GM12878 (cell line): ENCODE measurements around the gene PDRG1. TPM values are rescaled to one million over a fixed set of nuclear protein-coding genes. Genes with fewer than 3 reads are reported as not detected.

Experiments
- ATAC-seq: fragments of 200-7000 bp; cut with Tn5 transposase; 3 replicates; pipeline ENCODE4 v1.9.1; 2020; ENCODE audit warnings: mild to moderate bottlenecking, moderate library complexity
- BruUV-seq: library from RNA; stranded (reverse); fragments of 400-500 nt; replicated peaks from 2 replicates; lab custom pipeline; 2021; lab: Mats Ljungman, UMichigan
- CTCF ChIA-PET: fragments of 300-600 bp; sonication (Branson Sonifier 250); formaldehyde crosslinking; extraction: SDS; loops from one replicate; lab custom pipeline; 2021; ENCODE audit warnings: inconsistent platforms; lab: Yijun Ruan, JAX
- POLR2A ChIA-PET: fragments of 350-600 bp; formaldehyde crosslinking; extraction: SDS; loops from one replicate; lab custom pipeline; 2021; ENCODE audit warnings: inconsistent platforms; lab: Charles Lee
- RAD21 ChIA-PET: fragments of 300-600 bp; sonication (Branson Sonifier 250); formaldehyde crosslinking; loops from one replicate; lab custom pipeline; 2023; ENCODE audit warnings: antibody characterized with exemption; ENCODE audit not compliant: unreplicated experiment; lab: Charles Lee
- SMC1A ChIA-PET: fragments of 300-600 bp; sonication (Branson Sonifier 250); formaldehyde crosslinking; loops from one replicate; lab custom pipeline; 2023; ENCODE audit not compliant: unreplicated experiment, uncharacterized antibody; lab: Charles Lee
- DNase-seq: peaks from one replicate; pipeline ENCODE4 v3.0.0-alpha.2; 2011; ENCODE audit warnings: low read depth, low spot score
- FAIRE-seq: peaks from 3 replicates; lab custom pipeline; 2011; peaks lifted over from hg19 to GRCh38; lab: Jason Lieb, UNC
- H2AFZ ChIP-seq: 2 replicates; pipeline ENCODE4 v1.6.0; 2011; ENCODE audit warnings: low read depth, low read length, control low read depth; ENCODE audit not compliant: control insufficient read depth
- H3K27ac ChIP-seq: 2 replicates; pipeline ENCODE4 v1.5.1; 2011; ENCODE audit warnings: control low read depth; ENCODE audit not compliant: control insufficient read depth, insufficient read depth
- H3K27me3 ChIP-seq, 2 experiments: replicated peaks in 1 of 2; 2 replicates each; pipeline versions ENCODE4 v1.6.0 to v1.6.1; 2011; ENCODE audit warnings: low read length in 1 of 2; ENCODE audit not compliant: control insufficient read depth in 2 of 2, insufficient read depth in 2 of 2
- H3K36me3 ChIP-seq, 2 experiments: 2 replicates each; pipeline ENCODE4 v1.5.1; 2011; ENCODE audit warnings: low read length in 1 of 2; ENCODE audit not compliant: control insufficient read depth in 2 of 2, insufficient read depth in 2 of 2
- H3K4me1 ChIP-seq: 2 replicates; pipeline ENCODE4 v1.6.1; 2011; ENCODE audit warnings: mild to moderate bottlenecking, low read length, moderate library complexity, mixed read lengths; ENCODE audit not compliant: control insufficient read depth, insufficient read depth
- H3K4me2 ChIP-seq: 2 replicates; pipeline ENCODE4 v1.6.0; 2011; ENCODE audit warnings: control low read depth; ENCODE audit not compliant: control insufficient read depth, insufficient read depth
- H3K4me3 ChIP-seq: fragments of 200-600 bp; sonication (generic); 2 replicates; pipeline ENCODE4 v1.5.1; 2016
- H3K79me2 ChIP-seq: 2 replicates; pipeline ENCODE4 v1.6.0; 2011; ENCODE audit warnings: low read length; ENCODE audit not compliant: control insufficient read depth, insufficient read depth
- H3K9ac ChIP-seq: 2 replicates; pipeline ENCODE4 v1.8.0; 2011; ENCODE audit warnings: low read length, control low read depth, mixed read lengths; ENCODE audit not compliant: control insufficient read depth, insufficient read depth
- H3K9me3 ChIP-seq: replicated peaks from 3 replicates; pipeline ENCODE4 v1.5.1; 2011; ENCODE audit warnings: mild to moderate bottlenecking, low read length; ENCODE audit not compliant: control insufficient read depth, insufficient read depth
- H4K20me1 ChIP-seq: 2 replicates; pipeline ENCODE4 v1.6.0; 2011; ENCODE audit not compliant: control insufficient read depth, insufficient read depth
- EED ChIP-seq: sonication (generic); IDR thresholded peaks from 2 replicates; pipeline ENCODE4 v1.6.1; 2016; ENCODE audit warnings: antibody characterized with exemption, low read depth
- GABPA ChIP-seq: IDR thresholded peaks from 2 replicates; pipeline ENCODE4 v1.6.1; 2014; ENCODE audit warnings: antibody characterized with exemption, low read depth, mild to moderate bottlenecking, inconsistent platforms
- RELB ChIP-seq: fragments of 450-650 bp; IDR thresholded peaks from 2 replicates; pipeline ENCODE4 v1.6.1; 2017; ENCODE audit warnings: low read depth, mild to moderate bottlenecking, moderate library complexity
- ZBTB33 ChIP-seq: fragments of 450-650 bp; IDR thresholded peaks from 2 replicates; pipeline ENCODE4 v1.6.1; 2017; ENCODE audit warnings: mild to moderate bottlenecking
- WGBS: methylation state at CpG from one replicate; pipeline ENCODE4 v1.1.6; 2016; ENCODE audit warnings: low lambda C conversion rate; ENCODE audit not compliant: insufficient replicate concordance, insufficient coverage; ENCODE audit errors: missing lambda C conversion rate; 5-methylcytosine and 5-hydroxymethylcytosine counted together
- in situ Hi-C: fragments of 300-500 bp; cut with MboI; formaldehyde crosslinking; loops from 9 replicates; pipeline ENCODE4 v1.14.3; 2018; ENCODE audit warnings: mixed read lengths
- intact Hi-C: fragments of 100-400 bp; cut with micrococcal nuclease; formaldehyde crosslinking; loops from one replicate; pipeline ENCODE4 v1.14.2; 2022; ENCODE audit not compliant: unreplicated experiment
- polyA plus RNA-seq, 11 experiments: library from polyadenylated mRNA; depleted of rRNA in 4 of 11; unstranded in 6 of 11; stranded (reverse) in 5 of 11; fragments of >200 nt; fragmentation: Nextera tagmentation in 4 of 11; fragmentation: Illumina TruSeq in 1 of 11; extraction: Ambion mirVana in 4 of 11; extraction: Trizol in 1 of 11; gene quantifications; 1 replicate in 1 of 11; 2 replicates in 10 of 11; pipeline versions ENCODE4 v1.2.1 to v1.2.3, GENCODE V29; 2011 to 2016; ENCODE audit warnings: inconsistent platforms in 2 of 11, missing spikeins in 2 of 11, low read depth in 1 of 11
- total RNA-seq, 4 experiments: library from RNA; depleted of rRNA in 3 of 4; stranded (reverse); fragments of >200 nt in 3 of 4; fragmentation: Illumina TruSeq in 1 of 4; extraction: Trizol in 1 of 4; gene quantifications; 2 replicates each; pipeline versions ENCODE4 v1.2.1 to v1.2.3, GENCODE V29; 2013 to 2021

The PDRG1 gene
- total and polyA plus RNA-seq, 10 of the 15 experiments (the other 5 are each of a cell fraction or from before 2014, with no cell fraction given): 11.1 to 55.8 (median 23.3) TPM

DNA sequence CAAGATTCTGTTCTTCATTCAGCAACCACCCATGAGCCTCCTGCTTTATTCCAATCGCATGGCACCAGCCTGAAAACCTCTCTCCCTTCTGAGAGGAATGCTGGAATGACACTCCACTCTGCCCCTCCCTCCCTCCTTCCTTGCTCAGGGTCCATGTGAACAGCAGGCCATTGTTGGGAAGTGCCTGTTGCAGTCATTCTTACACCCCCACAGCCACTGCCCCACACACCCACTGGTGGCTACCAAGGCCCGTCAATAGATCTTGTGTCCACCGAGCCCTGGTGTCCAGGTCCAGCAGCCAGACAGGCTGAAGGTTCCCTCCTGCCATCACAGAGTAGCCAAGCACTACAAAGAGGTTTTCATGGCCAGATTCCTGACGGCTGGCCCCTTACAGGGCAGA, 6.5 kb downstream of the PDRG1 start:
- no peak overlapping the region for H3K4me3 ChIP-seq
- ATAC-seq: no peak
- WGBS: 83% methylated on average over 4 of the region's 4 CpGs
- H3K9ac ChIP-seq: no peak overlapping the region
- H3K9me3 ChIP-seq: peaks cover 2% of the 10 kb centered on the region; the same call in 1 of the 3 replicates
- no peak for FAIRE-seq
- peaks cover under 1% of the 10 kb centered on the region for H3K4me1 ChIP-seq
- in situ Hi-C loops (no loop called here), intact Hi-C loops (no loop called here)
- TF ChIP-seq GABPA: no peak
- POLR2A ChIA-PET: interaction anchor here (0.5 kb wide), 1 partner anchor 185 kb away, joined by 4 read pairs; no protein-coding TSS in a partner anchor
- H3K79me2 ChIP-seq: peaks cover 8% of the 10 kb centered on the region
- SMC1A ChIA-PET: no interaction called here
- no peak overlapping the region for H2AFZ ChIP-seq
- no peak overlapping the region for H3K27ac ChIP-seq
- BruUV-seq: no TSS peak
- H3K36me3 ChIP-seq: peaks cover 31 to 33% of the 10 kb centered on the region in 2 experiments
- 0 out of 2 replicates have a peak, but pooled peaks cover 2% of the 10 kb centered on the region for H4K20me1 ChIP-seq
- no peak overlapping the region for H3K4me2 ChIP-seq
- no peak for DNase-seq
- CTCF ChIA-PET: no interaction called here
- H3K27me3 ChIP-seq: no peaks in the 10 kb centered on the region
- RAD21 ChIA-PET: no interaction called here

- POLR2A ChIA-PET: no interaction called here
- Histone ChIP-seq H4K20me1 (0 out of 2 replicates have a peak, but pooled peaks cover 2% of the 10 kb centered on the region), H3K79me2 (no peaks in the 10 kb centered on the region; the same call in 1 of the 2 replicates), H3K4me1 (no peaks in the 10 kb centered on the region), H3K9me3 (peaks cover 1% of the 10 kb centered on the region; the same call in 1 of the 3 replicates), H3K36me3 (peaks cover 26 to 28% of the 10 kb centered on the region in 2 experiments), H3K4me2 (no peak overlapping the region), H3K27ac (no peak overlapping the region), H3K4me3 (no peak overlapping the region), H3K27me3 (no peaks in the 10 kb centered on the region), H3K9ac (no peak overlapping the region), H2AFZ (no peak overlapping the region)
- CTCF ChIA-PET: interaction anchor here (1.3 to 3.1 kb wide), 2 partner anchors 9 to 90 kb away, joined by 3 to 12 read pairs; partner anchors contain the start of gene PDRG1
- 92% methylated on average over 2 of the region's 2 CpGs for WGBS
- TF ChIP-seq EED: no peak
- no peak for TF ChIP-seq RELB
- TF ChIP-seq ZBTB33: no peak
- intact Hi-C loops (no loop called here), in situ Hi-C loops (no loop called here)
- RAD21 ChIA-PET: interaction anchor here (0.6 to 3.0 kb wide), 2 partner anchors 8 to 205 kb away, joined by 3 to 10 read pairs; partner anchors contain the start of gene PDRG1
- ATAC-seq (no peak), DNase-seq (no peak), FAIRE-seq (no peak)
- SMC1A ChIA-PET: interaction anchor here (1.1 kb wide), 1 partner anchor 10 kb away, joined by 3 read pairs; no protein-coding TSS in a partner anchor
- no TSS peak for BruUV-seq
These were observed 8.8 kb downstream of the PDRG1 start for GRCh38 chr20:31943052-31943471.
